WERI-Rb-1 (cell line): ENCODE measurements around the gene CYP4F8.
"Not testable (repeated sequence)": the region's sequence is repeated elsewhere in the genome, so short reads cannot be mapped to it uniquely, and the experiment has no call there.

ENCODE experiments used
- DNase-seq: peaks from one replicate; pipeline ENCODE4 v3.0.0-alpha.2; 2020
- H3K27ac ChIP-seq: fragments of 250-450 bp; sonication (Bioruptor Pico); 2 replicates; pipeline ENCODE4 v1.5.1; 2020; ENCODE audit warnings: mild to moderate bottlenecking, moderate library complexity
- H3K27me3 ChIP-seq: fragments of 250-450 bp; sonication (Bioruptor Pico); 2 replicates; pipeline ENCODE4 v1.5.1; 2021; ENCODE audit warnings: mild to moderate bottlenecking, low read depth, moderate library complexity; ENCODE audit not compliant: insufficient read depth, severe bottlenecking
- H3K36me3 ChIP-seq: fragments of 250-450 bp; sonication (Bioruptor Pico); 2 replicates; pipeline ENCODE4 v1.5.1; 2020; ENCODE audit warnings: mild to moderate bottlenecking, moderate library complexity
- H3K4me3 ChIP-seq: 2 replicates; pipeline ENCODE4 v1.5.1; 2011; ENCODE audit warnings: low read depth, mild to moderate bottlenecking, control low read depth, low read length
- H3K9me3 ChIP-seq: fragments of 250-450 bp; sonication (Bioruptor Pico); 2 replicates; pipeline ENCODE4 v1.5.1; 2021; ENCODE audit warnings: mild to moderate bottlenecking, moderate library complexity; ENCODE audit not compliant: severe bottlenecking
- CTCF ChIP-seq: IDR thresholded peaks from 2 replicates; pipeline ENCODE4 v1.5.1; 2011; ENCODE audit warnings: low read depth, mild to moderate bottlenecking, control low read depth, inconsistent platforms, low read length

Gene CYP4F8

GRCh38 chr19:15589760-15590451 lies 25.1 kb upstream of the CYP4F8 start:
- no peak for DNase-seq
- H3K9me3 ChIP-seq, result peaks cover under 1% of the 10 kb centered on the region
- H3K36me3 ChIP-seq, result no peaks in the 10 kb centered on the region
- no peak overlapping the region for H3K27ac ChIP-seq
- TF ChIP-seq CTCF, result no peak
- peaks cover 70% of the 10 kb centered on the region for H3K27me3 ChIP-seq
- H3K4me3 ChIP-seq, result no peak overlapping the region

GRCh38 chr19:15591796-15592195 lies 23.2 kb upstream of the CYP4F8 start:
- TF ChIP-seq CTCF, result no peak
- H3K4me3 ChIP-seq, result no peak overlapping the region
- H3K27ac ChIP-seq, result no peak overlapping the region
- no peak for DNase-seq
- peaks cover 62% of the 10 kb centered on the region for H3K27me3 ChIP-seq
- H3K36me3 ChIP-seq, result no peaks in the 10 kb centered on the region
- H3K9me3 ChIP-seq, result peaks cover 3% of the 10 kb centered on the region

- peaks cover 55% of the 10 kb centered on the region for H3K27me3 ChIP-seq
Measured at GRCh38 chr19:15592506-15592905, 22.5 kb upstream of the CYP4F8 start.

GRCh38 chr19:15593766-15594165 lies 21.3 kb upstream of the CYP4F8 start:
- H3K36me3 ChIP-seq, DNase-seq, H3K4me3 ChIP-seq, H3K27ac ChIP-seq, H3K9me3 ChIP-seq: not testable (repeated sequence)
- peaks cover 44% of the 10 kb centered on the region for H3K27me3 ChIP-seq

More at GRCh38 chr19:15592506-15592905, 22.5 kb upstream of the CYP4F8 start:
- not testable (repeated sequence) for H3K36me3 ChIP-seq, DNase-seq, H3K4me3 ChIP-seq, H3K27ac ChIP-seq, H3K9me3 ChIP-seq

- Histone ChIP-seq H3K4me3 (no peak overlapping the region), H3K36me3 (no peaks in the 10 kb centered on the region), H3K27me3 (peaks cover 36% of the 10 kb centered on the region), H3K9me3 (peaks cover 6% of the 10 kb centered on the region), H3K27ac (no peak overlapping the region)
- no peak for TF ChIP-seq CTCF
- DNase-seq, result no peak
Measured at GRCh38 chr19:15595069-15595468, 19.9 kb upstream of the CYP4F8 start.

- not testable (repeated sequence) for H3K36me3 ChIP-seq
Measured at GRCh38 chr19:15607978-15608925, 6.8 kb upstream of the CYP4F8 start.

GRCh38 chr19:15609261-15609660 lies 5.8 kb upstream of the CYP4F8 start:
- no peak for DNase-seq
- Histone ChIP-seq H3K27ac (no peak overlapping the region), H3K4me3 (no peak overlapping the region), H3K9me3 (no peaks in the 10 kb centered on the region), H3K27me3 (peaks cover 78% of the 10 kb centered on the region), H3K36me3 (no peaks in the 10 kb centered on the region)
- no peak for TF ChIP-seq CTCF

More at GRCh38 chr19:15607978-15608925, 6.8 kb upstream of the CYP4F8 start:
- not testable (repeated sequence) for H3K27ac ChIP-seq, H3K4me3 ChIP-seq, H3K9me3 ChIP-seq, DNase-seq
- peaks cover 72% of the 10 kb centered on the region for H3K27me3 ChIP-seq
